Neural progenitor cell (in vitro differentiated cells): Measurements from ENCODE around the gene GIN1. TPM values are rescaled to one million over a fixed set of nuclear protein-coding genes. Genes with fewer than 3 reads are reported as not detected.
"Not testable (repeated sequence)": the region's sequence is repeated elsewhere in the genome, so short reads cannot be mapped to it uniquely, and the experiment has no call there.

ENCODE experiments used
- DNase-seq: peaks from one replicate; pipeline ENCODE4 v3.0.0-alpha.2; 2016; ENCODE audit warnings: low spot score
- H2AFZ ChIP-seq: fragments of 200-600 bp; sonication (generic); replicated peaks from 2 replicates; pipeline ENCODE4 v1.6.1; 2016; ENCODE audit warnings: antibody characterized with exemption
- H3F3A ChIP-seq: fragments of 200-600 bp; sonication (generic); 2 replicates; pipeline ENCODE4 v1.6.1; 2016; ENCODE audit warnings: antibody characterized with exemption, low read depth
- H3K27ac ChIP-seq: fragments of 200-600 bp; sonication (generic); 2 replicates; pipeline ENCODE4 v1.5.1; 2016; ENCODE audit warnings: mild to moderate bottlenecking
- H3K27me3 ChIP-seq: fragments of 200-600 bp; sonication (generic); 2 replicates; pipeline ENCODE4 v1.6.1; 2016; ENCODE audit warnings: mild to moderate bottlenecking, moderate library complexity
- H3K36me3 ChIP-seq: fragments of 200-600 bp; sonication (generic); 2 replicates; pipeline ENCODE4 v1.5.1; 2016
- H3K4me1 ChIP-seq: fragments of 200-600 bp; sonication (generic); 2 replicates; pipeline ENCODE4 v1.6.1; 2016; ENCODE audit warnings: mixed run types
- H3K4me2 ChIP-seq: fragments of 200-600 bp; sonication (generic); 2 replicates; pipeline ENCODE4 v1.6.1; 2016
- H3K4me3 ChIP-seq: fragments of 200-600 bp; sonication (generic); 2 replicates; pipeline ENCODE4 v1.5.1; 2016
- H3K79me2 ChIP-seq: fragments of 200-600 bp; sonication (generic); 2 replicates; pipeline ENCODE4 v1.6.1; 2016; ENCODE audit warnings: low read depth
- H3K9ac ChIP-seq: fragments of 200-600 bp; sonication (generic); 2 replicates; pipeline ENCODE4 v1.6.1; 2016
- H3K9me3 ChIP-seq: fragments of 200-600 bp; sonication (generic); 2 replicates; pipeline ENCODE4 v1.5.1; 2016; ENCODE audit warnings: low read depth
- H4K20me1 ChIP-seq: fragments of 200-600 bp; sonication (generic); 2 replicates; pipeline ENCODE4 v1.6.1; 2016; ENCODE audit warnings: low read depth
- H3K27ac Mint-ChIP-seq: 3 replicates; pipeline ENCODE4 v1.8.0; 2021; ENCODE audit warnings: mixed read lengths
- H3K27me3 Mint-ChIP-seq: 2 replicates; pipeline ENCODE4 v1.8.0; 2022; ENCODE audit warnings: low read depth, mild to moderate bottlenecking, inconsistent platforms, moderate library complexity, mixed read lengths; ENCODE audit not compliant: insufficient read depth
- H3K36me3 Mint-ChIP-seq: 3 replicates; pipeline ENCODE4 v1.8.0; 2021; ENCODE audit warnings: mixed read lengths
- H3K4me1 Mint-ChIP-seq: 3 replicates; pipeline ENCODE4 v1.8.0; 2021; ENCODE audit warnings: mixed read lengths
- H3K4me3 Mint-ChIP-seq: 3 replicates; pipeline ENCODE4 v1.8.0; 2021; ENCODE audit warnings: mild to moderate bottlenecking, moderate library complexity, mixed read lengths
- H3K9me3 Mint-ChIP-seq: 3 replicates; pipeline ENCODE4 v1.8.0; 2020; ENCODE audit warnings: mixed read lengths
- CTCF ChIP-seq: fragments of 200-600 bp; sonication (generic); IDR thresholded peaks from 2 replicates; pipeline ENCODE4 v1.5.1; 2017; ENCODE audit warnings: antibody characterized with exemption, mild to moderate bottlenecking
- EZH2 ChIP-seq: fragments of 200-600 bp; sonication (generic); IDR thresholded peaks from 2 replicates; pipeline ENCODE4 v1.6.1; 2017; ENCODE audit warnings: antibody characterized with exemption, mild to moderate bottlenecking, moderate library complexity
- EZH2phosphoT487 ChIP-seq: fragments of 200-600 bp; sonication (generic); IDR thresholded peaks from 2 replicates; pipeline ENCODE4 v1.6.1; 2017; ENCODE audit warnings: antibody characterized with exemption
- total RNA-seq: library from RNA; depleted of rRNA; stranded (reverse); fragments of >200 nt; gene quantifications from 2 replicates; pipeline ENCODE4 v1.2.3, GENCODE V29; 2015; ENCODE audit warnings: low replicate concordance

Gene GIN1
- total RNA-seq, 1 donor from 2014 or later, result 42.0 TPM

GRCh38 chr5:103148213-103148612, 28.3 kb upstream of the GIN1 start:
- Histone ChIP-seq H3K79me2 (no peaks in the 10 kb centered on the region), H3K27me3 (no peaks in the 10 kb centered on the region), H3K36me3 (no peaks in the 10 kb centered on the region), H2AFZ (no peak overlapping the region), H3K27ac (no peak overlapping the region), H4K20me1 (no peaks in the 10 kb centered on the region), H3K9me3 (no peaks in the 10 kb centered on the region), H3F3A (no peaks in the 10 kb centered on the region), H3K4me2 (no peak overlapping the region), H3K4me3 (no peak overlapping the region), H3K4me1 (no peaks in the 10 kb centered on the region), H3K9ac (no peak overlapping the region)
- Mint-ChIP-seq H3K4me3 (no peak overlapping the region), H3K27me3 (no peaks in the 10 kb centered on the region), H3K9me3 (no peaks in the 10 kb centered on the region), H3K4me1 (no peaks in the 10 kb centered on the region), H3K27ac (no peak overlapping the region), H3K36me3 (peaks cover 6% of the 10 kb centered on the region)
- no peak for DNase-seq
- TF ChIP-seq EZH2 (no peak), CTCF (no peak), EZH2phosphoT487 (no peak)

- Histone ChIP-seq H3K27me3 (no peaks in the 10 kb centered on the region), H3K4me2 (no peak overlapping the region), H3K4me3 (no peak overlapping the region), H3K36me3 (no peaks in the 10 kb centered on the region), H3K79me2 (no peaks in the 10 kb centered on the region), H3F3A (no peaks in the 10 kb centered on the region), H2AFZ (no peak overlapping the region), H3K9ac (no peak overlapping the region), H3K27ac (no peak overlapping the region), H3K9me3 (no peaks in the 10 kb centered on the region), H4K20me1 (no peaks in the 10 kb centered on the region), H3K4me1 (no peaks in the 10 kb centered on the region)
- Mint-ChIP-seq H3K36me3 (peaks cover 11% of the 10 kb centered on the region), H3K27me3 (no peaks in the 10 kb centered on the region), H3K9me3 (peaks cover 4% of the 10 kb centered on the region), H3K4me1 (no peaks in the 10 kb centered on the region), H3K4me3 (no peak overlapping the region), H3K27ac (no peak overlapping the region)
- no peak for DNase-seq
- TF ChIP-seq CTCF (no peak), EZH2phosphoT487 (no peak), EZH2 (no peak)
These were observed 25.3 kb upstream of the GIN1 start for GRCh38 chr5:103145196-103145595.

GRCh38 chr5:103142132-103142531, 22.2 kb upstream of the GIN1 start:
- H4K20me1 ChIP-seq, H3K36me3 ChIP-seq, H3K79me2 ChIP-seq, H3K9me3 Mint-ChIP-seq, H3K27me3 Mint-ChIP-seq, H3K4me2 ChIP-seq, H3K9ac ChIP-seq, H3K4me3 ChIP-seq, DNase-seq, H3K4me1 Mint-ChIP-seq, H3K27me3 ChIP-seq, H3K27ac Mint-ChIP-seq, H3K27ac ChIP-seq, H3K4me3 Mint-ChIP-seq, H3K9me3 ChIP-seq, H3K4me1 ChIP-seq, H2AFZ ChIP-seq: not testable (repeated sequence)
- H3K36me3 Mint-ChIP-seq, result peaks cover 19% of the 10 kb centered on the region
- peaks cover 12% of the 10 kb centered on the region for H3F3A ChIP-seq

- Histone ChIP-seq H3K27ac (no peak overlapping the region), H3K9me3 (no peaks in the 10 kb centered on the region), H3K79me2 (no peaks in the 10 kb centered on the region), H2AFZ (no peak overlapping the region), H3K27me3 (no peaks in the 10 kb centered on the region), H3K9ac (no peak overlapping the region), H3K36me3 (no peaks in the 10 kb centered on the region), H3K4me2 (no peak overlapping the region), H3K4me1 (no peaks in the 10 kb centered on the region), H3K4me3 (no peak overlapping the region), H3F3A (peaks cover 12% of the 10 kb centered on the region), H4K20me1 (no peaks in the 10 kb centered on the region)
- DNase-seq, result peak; percentile 80
- H3K27me3 Mint-ChIP-seq, result no peaks in the 10 kb centered on the region
- peaks cover 19% of the 10 kb centered on the region for H3K36me3 Mint-ChIP-seq
- H3K4me1 Mint-ChIP-seq, result no peaks in the 10 kb centered on the region
- no peak overlapping the region for H3K27ac Mint-ChIP-seq
- peaks cover 6% of the 10 kb centered on the region for H3K9me3 Mint-ChIP-seq
- TF ChIP-seq CTCF (peak; percentile 98), EZH2 (no peak), EZH2phosphoT487 (no peak)
- no peak overlapping the region for H3K4me3 Mint-ChIP-seq
These were observed 19.4 kb upstream of the GIN1 start for GRCh38 chr5:103139264-103139865.
